ENCODE data around the gene SLC16A10.

The SLC16A10 gene

DNA sequence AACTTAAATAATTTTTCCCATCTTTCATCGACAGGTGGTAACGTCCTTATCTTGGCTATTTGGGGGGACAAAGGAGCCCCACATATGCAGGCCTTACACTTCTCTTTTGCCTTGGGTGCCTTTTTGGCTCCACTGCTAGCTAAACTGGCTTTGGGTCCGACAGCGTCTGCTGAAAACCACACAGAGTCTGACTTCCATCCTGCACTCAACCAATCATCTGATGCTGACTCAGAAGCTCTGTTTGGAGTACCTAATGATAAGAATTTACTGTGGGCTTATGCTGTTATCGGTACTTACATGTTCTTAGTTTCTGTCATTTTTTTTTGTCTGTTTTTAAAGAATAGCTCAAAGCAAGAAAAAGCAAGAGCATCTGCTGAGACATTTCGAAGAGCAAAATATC, 178.5 kb downstream of the SLC16A10 start:
- DNase-seq = no peak

DNA sequence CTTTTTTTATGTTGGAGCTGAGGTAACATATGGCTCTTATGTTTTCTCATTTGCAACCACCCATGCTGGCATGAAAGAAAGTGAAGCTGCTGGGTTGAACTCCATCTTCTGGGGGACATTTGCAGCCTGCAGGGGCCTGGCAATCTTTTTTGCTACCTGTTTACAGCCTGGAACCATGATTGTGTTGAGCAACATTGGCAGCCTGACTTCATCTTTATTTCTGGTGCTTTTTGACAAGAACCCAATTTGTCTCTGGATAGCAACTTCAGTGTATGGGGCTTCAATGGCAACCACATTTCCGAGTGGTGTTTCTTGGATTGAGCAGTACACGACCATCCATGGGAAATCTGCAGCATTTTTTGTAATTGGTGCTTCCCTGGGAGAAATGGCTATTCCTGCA, 179.0 kb downstream of the SLC16A10 start:
- no peak for DNase-seq

DNA sequence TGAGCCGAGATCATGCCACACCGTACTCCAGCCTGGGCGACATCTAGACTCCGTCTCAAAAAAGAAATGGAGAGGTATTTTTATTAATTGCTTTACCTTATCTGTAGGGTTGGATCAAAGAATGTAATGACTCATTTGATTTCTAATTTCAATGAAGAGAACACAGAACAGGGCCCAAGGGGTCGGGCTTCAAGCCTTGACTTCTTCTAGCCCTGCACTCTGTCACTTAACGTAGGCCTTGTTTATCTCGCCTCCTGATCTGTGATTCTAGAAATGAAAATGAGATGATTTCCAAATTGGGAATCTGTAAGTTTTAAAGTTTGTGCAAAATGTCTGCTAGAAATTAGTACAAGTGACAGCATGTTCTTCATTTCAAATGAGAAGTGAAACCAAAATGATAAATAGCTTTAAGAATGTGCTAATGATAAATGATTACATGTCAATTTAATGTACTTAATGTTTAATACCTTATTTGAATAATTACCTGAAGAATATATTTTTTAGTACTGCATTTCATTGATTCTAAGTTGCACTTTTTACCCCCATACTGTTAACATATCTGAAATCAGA, 180.5 kb downstream of the SLC16A10 start:
- DNase-seq = no peak

DNA sequence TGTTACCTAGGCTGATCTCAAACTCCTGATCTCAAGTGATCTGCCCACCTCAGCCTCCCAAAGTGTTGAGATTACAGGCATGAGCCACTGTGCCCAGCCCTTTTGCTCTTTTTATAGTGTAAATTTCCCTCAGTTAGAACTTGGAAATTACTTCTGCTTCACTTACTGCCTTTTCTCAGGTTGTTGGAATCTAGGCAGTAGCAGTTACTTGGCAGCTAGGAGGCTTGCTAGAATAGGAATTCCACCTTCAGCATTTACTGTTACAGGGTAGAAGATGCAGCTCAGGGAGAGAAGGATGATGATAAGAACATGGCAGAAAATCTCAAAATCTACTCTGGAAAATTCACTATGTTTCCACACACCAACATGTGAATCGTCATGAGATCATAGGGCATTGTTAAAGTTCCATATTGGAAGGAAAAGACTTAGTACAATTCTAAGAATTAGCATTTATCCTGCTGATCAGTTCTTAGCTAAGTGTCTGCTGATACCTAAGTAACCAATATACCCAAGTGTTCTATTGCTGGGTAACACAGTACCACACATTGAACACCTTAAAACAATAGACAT, 182.2 kb downstream of the SLC16A10 start:
- no peak for DNase-seq

DNA sequence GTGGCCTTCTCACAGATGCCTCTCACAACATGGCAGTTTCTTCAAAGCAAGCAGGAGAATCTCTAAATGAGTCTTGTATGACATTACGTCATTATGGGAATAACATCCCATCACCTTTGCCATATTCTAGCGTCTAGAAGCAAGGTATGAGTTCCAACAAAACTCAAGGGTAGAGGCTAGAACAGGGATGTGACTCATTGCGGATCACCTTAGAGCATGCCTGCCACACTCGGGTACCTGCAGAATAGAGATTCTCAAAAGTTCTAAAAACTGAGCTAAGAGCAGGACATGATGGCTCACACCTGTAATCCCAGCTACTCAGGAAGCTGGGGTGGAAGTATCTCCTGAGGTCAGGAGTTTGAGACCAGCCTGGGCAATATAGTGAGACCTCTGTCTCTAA, 182.8 kb downstream of the SLC16A10 start:
- no peak for DNase-seq

DNA sequence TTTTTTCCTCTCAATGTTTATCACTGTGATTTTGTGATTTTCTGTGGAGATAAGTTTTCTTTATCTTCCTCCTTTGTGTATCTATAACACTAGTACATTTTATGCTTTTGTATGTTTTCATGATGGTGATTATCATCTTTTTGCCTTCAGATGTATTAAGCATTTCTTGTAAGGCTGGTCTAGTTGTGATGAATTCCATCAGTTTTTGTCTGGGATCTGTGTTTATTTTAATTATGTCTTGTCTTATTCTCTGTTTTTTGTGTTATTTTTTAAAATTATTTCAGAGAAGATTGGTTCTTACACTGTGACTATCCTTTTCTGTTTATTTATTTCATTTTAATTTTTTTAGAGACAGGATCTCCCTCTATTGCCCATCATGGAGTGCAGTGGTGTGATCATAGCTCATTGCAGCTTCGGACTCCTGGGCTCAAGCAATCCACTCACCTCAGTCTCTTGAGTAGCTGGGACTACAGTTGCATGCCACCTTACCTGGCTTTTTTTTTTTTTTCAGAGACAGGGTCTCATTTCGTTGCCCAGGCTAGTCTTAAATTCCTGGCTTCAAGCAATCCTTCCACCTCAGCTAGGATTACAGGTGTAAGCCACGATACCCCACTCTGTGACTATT, 187.4 kb downstream of the SLC16A10 start:
- DNase-seq = no peak

DNA sequence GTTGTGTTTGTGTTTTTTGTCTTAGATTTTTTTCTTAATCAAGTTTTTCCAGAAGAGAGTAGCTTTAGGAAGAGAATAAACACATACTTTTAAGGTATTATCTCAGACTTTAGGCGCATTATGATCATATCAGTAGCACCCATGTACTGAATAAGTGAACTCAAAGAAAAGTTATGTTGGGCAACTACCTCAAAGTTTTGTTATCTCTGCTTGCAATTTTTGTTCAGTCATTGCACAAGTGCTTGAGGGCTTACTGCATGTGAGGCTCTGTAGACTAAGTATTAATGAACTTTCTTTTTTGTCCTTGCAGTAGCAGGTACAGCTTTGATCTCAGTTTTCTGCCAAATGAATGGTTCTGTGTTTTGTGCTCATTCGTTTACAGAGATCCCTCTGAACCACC, 189.0 kb downstream of the SLC16A10 start:
- DNase-seq = no peak

DNA sequence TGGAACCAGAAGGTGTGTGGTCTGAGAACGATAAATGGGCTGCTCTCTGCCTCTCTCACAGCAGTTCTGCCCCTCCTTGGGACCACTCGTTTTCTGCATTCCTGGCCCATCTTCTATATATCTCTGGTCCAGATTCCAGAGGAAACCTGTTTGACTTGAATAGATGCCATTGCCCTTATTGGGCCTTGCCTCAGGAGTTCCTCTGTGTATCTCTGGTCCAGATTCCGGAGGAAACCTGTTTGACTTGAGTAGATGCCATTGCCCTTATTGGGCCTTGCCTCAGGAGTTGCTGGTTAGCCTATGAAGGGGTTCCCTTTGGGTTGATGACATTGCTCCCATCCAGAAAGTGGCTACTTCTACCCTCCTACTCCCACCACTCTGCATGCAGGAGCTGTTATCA, 189.4 kb downstream of the SLC16A10 start:
- no peak for DNase-seq

DNA sequence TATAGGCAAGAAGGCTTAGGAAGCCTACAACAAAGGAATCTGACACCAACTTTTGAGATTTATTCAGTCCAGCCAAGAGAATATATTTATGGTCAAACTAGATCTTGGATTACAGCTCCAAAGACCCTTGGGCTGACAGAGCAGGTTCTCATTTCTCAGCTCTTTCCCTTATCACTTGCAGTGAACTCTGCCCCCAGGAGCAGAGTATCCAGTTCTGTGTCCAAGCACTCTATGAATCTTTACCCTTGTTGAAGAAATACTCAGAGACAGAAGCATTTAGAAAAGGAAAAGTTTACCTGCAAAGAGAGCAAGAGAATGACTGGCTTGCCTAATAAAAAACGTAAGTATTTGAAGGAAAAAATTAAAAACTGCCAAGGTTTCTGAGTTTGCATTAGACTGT, 190.5 kb downstream of the SLC16A10 start:
- no peak for DNase-seq

DNA sequence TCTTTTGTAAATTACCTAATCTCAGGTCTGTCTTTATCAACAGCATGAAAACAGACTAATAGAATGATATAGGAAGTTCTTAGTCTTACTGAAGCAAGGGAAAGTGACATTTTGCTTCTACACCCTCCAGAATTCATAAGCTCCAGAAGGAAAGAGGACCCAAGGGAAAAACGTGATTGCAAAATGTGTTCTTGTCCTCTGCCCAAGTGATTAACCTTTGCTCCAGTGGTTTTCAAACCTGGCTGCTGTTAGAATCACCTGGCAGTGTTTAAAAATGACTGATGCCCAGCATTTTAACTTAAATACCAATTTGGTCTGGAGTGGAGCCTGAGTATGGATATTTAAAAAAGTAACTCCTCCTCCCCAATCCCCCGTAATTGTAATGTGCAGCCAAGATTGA, 191.4 kb downstream of the SLC16A10 start:
- DNase-seq = no peak

DNA sequence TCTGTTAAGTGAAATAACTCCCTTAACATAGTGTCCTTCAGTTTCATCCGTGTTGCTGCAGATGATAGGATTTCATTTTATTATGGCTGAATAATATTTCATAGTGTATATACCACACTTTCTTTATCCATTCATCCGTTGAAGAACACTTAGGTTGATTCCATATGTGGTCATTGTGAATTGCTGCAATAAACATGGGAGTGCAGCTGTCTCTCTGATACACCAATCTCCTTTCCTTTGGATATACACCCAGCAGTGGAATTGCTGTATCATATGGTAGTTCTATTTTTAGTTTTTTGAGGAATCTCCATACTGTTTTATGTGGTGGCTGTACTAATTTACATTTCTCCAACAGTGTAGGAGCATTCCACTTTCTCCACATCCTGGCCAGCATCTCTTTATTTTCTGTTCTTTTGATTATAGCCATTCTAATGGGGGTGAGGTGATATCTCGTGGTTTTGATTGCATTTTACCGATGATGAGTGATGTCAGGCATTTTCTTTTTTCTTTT, 193.2 kb downstream of the SLC16A10 start:
- DNase-seq = no peak
